Activated CD4-positive, alpha-beta T cell treated with anti-CD3 and anti-CD28 coated beads, Interleukin-2, amount 50 U/mL, for 1 hour (primary cell): ENCODE results near the gene STK10.
"Not testable (repeated sequence)": the region's sequence is repeated elsewhere in the genome, so short reads cannot be mapped to it uniquely, and the experiment has no call there.

Experiments
- DNase-seq: peaks from one replicate; pipeline ENCODE4 v3.0.0-alpha.2; 2020

The STK10 gene

DNA sequence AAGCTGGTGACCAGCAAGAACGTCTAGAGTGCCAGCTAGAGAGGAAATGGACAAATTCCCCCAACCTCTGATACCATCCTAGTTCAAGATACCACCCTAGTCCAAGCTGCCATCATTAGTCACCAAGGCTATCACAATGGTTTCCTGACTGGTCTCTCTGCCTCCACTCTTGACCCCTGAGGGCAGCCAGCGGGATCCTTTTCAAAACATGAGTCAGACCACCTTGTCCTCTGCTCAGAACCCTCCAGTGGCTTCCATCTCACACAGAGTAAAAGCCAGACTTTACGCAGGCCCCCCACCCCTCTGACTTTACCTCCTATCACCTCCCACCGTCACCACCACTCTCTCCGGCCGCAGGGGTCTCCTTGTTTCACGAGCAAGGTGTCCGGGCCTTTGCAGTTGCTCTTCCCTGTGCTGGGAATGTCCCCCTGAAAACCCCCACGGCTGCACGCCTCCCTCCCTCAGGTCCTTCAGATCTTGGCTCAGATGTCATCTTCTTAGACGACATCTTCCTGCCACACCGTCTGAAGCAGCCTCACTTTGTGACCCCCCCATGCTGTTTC, 139.4 kb downstream of the STK10 start:
- DNase-seq, result no peak

DNA sequence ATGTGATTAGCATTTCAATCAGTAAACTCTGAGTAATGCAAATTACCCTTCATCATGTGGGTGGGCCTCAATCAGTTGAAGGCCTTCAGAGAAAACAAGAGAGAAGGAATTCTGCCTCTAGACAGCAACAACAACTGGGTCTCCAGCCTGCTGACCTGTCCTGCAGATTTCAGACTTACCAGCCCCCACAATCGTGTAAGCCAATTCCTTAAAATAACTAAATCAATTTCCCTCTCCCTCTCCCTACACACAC, 139.9 kb downstream of the STK10 start:
- DNase-seq, result no peak

DNA sequence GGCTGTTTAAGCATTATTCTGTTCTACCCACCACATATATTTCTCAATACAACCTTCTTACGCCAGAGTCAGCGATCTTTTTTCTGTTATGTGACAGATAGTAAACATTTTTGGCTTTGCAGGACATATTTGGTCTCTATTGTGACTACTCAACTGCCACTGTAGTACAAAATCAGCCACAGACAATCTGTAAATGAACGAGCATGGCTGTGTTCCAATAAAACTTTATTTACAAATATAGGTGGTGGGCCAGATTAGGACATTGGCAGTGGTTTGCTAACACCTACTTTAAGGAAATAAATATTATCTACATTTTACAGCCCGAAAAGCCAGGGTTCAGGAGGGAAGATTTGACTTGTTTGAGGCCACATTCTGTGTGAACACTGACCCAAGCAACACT, 141.4 kb downstream of the STK10 start:
- DNase-seq, result no peak

DNA sequence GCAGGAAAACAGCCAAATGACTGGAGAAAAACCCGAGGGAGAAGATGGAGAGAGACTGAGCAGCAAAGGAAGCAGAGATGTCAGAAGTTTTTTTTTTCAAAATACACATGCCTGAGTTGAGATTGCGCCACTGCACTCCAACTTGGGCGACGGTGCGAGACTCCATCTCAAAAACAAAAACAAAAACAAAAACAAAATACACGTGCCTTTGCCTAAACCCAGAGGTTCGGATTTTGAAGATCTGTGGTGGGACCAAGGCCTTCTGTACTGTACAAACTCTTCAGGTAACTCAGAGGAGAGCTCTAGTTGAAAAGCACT, 142.8 kb downstream of the STK10 start:
- DNase-seq, result no peak

DNA sequence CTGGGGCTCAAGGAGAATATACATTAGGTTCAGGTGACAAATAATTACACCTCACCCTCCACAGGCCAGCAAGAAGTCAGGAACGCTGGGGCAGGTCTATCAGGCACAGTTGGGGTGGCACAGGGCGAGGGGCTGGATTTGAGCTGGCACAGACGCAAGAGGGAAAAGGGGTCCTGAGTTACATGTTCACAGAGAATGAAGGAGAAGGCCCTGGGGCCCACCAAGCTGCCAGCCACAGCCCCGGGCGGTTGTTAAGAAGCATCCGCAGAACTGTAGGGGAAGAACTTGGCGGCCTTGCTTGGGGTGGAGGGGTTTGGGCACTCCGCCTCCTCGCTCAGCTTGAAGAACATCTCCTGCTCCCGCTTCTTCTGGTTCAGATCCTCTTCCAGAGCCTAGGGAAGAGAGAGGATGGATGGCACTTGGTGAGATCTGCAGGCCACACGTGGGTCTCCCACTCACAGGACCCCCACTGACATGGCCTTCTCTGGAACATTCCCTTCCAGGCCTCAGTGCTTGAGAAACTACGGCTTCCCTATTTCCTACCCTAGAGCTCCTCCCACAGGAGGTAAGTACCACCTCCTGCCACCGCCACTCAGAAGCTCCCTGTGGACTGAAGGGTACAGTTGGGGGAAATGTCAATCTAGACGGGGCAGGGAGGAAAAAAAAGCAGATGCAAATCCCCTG, 143.3 kb downstream of the STK10 start:
- no peak for DNase-seq

DNA sequence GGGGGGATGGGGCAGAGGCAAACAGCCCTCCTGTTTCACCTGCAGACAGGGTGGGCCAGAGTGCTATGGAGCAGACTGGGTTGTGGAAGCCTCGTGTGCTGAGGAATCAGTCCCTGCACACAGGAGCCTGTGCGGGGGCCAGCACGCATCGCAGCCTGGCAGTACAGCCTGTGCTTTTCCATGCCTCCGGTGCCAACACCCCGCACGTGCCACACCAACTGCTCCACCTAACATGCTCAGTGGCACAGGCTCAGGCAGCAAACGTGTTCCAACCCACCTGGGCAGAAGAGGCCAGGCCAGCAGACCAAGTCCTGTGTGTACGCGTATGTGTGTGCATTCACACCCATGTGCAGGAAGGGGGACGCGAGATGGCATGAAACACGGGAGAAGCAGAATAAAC, 144.2 kb downstream of the STK10 start:
- DNase-seq, result no peak

DNA sequence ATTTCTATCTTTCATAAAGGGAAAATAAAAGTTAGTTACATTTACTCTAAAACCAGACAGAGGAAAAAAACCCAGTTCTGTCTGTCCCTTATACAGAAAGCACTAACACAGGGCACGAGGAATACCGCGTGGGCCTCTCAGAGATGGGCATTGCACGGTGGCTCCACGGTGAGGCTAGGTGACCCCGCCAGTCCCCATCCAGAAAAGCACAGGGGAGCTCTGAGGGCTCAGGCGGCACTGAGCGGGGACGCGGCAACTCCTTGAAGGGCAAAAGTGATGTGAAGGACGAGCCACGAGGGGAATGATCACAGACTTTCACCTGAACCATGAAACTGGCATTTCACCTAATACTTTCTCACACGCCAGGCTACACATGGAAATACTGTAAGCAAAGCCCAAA, 145.8 kb downstream of the STK10 start:
- DNase-seq, result no peak

DNA sequence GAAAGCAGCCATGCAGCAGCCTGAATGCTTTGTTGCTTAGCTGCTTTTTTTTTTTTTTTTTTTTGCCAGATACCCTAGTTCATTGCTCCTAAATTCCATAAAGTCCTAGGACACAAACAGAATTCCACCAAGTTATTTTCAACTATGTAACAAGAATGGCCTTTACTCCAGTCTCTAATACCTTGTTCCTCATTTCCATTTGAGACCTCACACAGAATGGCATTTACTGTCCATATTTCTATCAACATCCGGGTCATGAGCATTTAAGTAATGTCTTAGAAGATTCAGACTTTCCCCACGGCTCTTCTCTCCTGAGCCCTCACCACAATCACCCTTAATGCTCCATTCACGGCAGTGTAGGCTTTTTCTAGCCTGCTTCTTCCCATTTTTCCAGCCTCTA, 149.9 kb downstream of the STK10 start:
- DNase-seq, result no peak

DNA sequence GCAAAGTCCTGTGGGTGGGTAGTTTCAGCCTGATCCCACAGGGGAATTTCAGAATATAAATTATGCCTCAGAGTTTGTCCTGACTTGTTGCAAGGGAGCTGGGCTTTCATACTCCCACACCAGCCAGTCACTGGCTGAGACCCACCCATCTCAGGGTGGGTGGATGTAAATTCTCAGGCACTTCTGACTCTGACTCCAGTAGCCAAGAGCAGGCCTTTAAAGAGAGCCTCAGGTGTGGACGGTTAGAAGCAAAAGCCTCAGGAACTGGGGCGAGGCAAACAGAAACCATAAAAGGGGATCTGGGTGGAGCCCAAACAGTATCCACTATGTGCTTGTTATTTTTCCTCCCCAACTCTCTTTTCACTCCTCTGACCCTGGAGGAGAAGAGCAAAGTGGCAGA, 153.0 kb downstream of the STK10 start:
- no peak for DNase-seq

DNA sequence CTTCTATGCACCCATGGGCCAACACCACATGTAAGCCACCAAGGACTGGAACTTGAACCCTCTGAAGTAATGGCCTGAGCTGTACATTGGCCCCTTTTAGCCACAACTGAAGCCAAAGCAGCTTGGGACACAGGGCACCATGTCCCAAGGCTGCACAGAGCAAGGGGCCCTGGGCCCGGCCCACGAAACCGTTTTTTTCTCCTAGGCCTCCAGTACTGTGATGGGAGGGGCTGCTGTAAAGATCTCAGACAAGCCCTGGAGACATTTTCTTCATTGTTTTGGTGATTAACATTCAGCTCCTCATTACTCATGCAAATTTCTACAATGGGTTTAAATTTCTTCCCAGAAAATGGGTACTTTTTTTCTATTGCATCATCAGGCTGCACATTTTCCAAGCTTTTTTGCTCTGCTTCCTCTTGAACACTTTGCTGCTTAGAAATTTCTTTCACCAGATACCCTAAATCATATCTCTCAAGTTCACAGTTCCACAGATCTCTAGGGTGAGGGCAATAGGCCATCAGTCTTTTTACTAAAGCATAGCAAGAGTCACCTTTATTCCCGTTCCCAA, 156.0 kb downstream of the STK10 start:
- no peak for DNase-seq

DNA sequence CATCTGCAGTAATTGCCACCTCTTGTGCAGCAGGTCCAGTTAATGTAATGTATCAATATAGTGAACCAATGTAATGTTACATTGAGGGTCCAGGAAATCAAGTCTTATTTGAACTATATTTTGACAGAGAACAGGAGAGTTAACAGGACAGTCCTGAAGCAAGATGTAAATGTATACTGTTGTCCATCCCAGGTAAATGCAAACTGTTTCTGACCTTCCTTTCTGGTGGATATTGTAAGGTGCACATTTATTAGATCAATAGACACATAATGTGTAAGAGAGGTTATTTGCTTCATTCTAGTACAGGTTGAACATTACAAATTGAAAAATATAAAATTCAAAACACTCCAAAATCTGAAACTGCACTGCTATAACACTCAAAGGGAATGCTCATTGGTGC, 158.1 kb downstream of the STK10 start:
- DNase-seq, result no peak

DNA sequence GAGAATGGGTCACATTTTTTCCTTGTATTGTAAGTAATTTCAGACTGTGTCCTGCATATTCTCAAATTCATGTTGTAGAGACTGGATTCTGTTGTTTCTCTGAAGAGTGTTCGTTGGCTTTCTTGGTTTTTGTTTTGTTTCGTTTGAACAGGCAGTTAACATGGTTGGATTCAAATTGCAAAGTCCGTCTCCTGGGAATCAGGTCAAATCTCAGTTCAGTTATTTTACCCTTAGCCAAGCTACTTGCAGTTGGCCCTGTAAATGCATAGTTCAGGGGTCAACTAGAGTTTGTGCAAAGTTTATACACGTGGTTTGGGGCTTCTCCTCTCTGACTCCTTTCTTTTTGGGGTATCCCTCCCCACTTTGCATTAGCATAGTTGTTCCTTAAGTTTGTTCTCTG, 159.9 kb downstream of the STK10 start:
- no peak for DNase-seq

DNA sequence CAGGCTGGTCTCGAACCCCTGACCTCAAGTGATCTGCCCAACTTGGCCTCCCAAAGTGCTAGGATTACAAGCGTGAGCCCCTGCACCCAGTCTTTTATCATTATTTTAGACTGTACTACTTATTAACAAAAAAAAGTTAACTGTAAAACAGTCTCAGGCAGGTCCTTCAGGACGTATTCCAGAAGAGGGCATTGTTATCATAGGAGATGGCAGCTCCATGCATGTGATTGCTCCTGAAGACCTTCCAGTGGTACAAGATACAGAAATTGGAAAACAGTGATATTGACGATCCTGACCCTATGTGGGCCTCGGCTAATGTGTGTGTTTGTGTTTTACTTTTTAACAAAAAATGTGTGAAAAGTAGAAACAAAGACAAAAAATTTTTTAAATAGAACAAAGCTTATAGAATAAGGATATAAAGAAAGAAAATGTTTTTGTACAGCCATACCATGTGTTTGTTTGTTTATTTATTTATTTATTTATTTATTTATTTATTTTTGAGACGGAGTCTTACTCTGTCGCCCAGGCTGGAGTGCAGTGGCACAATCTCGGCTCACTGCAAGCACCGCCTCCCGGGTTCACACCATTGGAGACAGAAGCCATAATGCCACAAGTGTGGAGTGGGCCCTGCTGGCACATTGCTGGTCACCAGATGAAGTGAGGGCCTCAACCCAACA, 167.8 kb downstream of the STK10 start:
- not testable (repeated sequence) for DNase-seq

DNA sequence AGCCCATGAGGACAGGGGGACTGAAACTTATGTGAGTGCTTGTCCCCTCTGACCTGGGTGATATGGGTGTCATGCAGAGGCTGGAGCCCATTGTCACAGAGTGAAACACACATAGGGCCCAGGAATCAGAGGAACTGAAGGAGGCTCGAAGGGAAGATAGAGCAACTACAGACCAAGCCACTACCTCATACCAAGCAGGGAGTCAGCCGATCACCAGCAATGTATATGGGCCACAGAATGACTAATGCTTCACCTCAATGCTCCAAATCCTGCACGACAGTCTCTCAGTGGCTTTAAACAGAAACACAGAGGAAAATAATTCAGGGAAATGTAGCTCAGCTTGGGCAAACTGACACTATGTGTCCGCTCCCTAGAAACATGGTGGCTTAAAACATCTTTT, 172.7 kb downstream of the STK10 start:
- DNase-seq, result no peak

DNA sequence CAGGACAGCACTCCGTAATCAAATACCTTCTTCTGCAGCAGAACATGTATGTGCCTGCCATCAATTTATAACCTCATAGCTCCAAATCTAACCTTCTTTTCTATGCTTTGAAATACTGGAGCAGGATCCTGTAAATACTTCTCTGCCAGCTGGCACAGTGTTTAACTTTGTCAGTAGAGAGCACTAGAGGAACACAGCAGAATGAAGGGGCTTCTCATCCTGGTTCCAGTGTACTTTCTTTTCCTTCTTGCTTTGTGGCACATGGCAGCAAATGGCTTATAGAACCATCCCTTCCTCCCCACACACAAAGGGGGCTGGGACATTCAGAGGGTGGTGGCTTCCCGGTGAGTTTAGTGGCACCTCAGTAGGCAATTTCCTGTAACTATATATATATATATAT, 177.7 kb downstream of the STK10 start:
- no peak for DNase-seq

DNA sequence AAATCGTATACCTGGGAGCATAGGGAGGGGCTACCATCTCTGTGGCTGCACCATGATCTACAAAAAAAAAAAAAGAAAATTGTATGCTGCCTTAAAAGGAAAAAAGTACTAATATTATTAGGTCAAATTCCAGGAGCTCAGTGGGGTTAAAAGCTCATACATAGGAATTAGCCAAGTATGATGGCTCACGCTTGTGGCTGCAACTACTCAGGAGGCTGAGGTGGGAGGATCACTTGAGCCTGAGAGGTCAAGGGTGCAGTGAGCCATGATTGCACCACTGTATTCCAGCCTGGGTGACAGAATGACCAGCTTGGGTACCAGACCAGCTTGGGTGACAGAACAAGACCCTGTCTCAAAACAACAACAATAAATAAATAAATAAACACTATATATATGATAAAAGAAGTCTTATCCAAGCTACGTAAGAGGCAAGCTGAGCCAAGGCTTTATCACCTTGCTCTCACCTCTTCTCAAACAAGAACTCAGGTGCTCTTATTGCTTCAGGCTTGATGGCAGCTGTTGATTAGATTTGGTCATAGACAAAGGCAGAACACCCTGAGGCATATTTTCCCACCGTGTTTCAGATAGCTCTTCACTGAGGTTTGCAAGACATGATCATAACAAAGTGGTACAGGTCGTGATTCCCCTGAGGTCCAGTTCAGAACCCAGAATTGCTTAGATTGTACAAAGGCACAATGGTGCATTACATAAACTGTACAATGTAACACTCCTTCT, 178.3 kb downstream of the STK10 start:
- DNase-seq, result no peak

DNA sequence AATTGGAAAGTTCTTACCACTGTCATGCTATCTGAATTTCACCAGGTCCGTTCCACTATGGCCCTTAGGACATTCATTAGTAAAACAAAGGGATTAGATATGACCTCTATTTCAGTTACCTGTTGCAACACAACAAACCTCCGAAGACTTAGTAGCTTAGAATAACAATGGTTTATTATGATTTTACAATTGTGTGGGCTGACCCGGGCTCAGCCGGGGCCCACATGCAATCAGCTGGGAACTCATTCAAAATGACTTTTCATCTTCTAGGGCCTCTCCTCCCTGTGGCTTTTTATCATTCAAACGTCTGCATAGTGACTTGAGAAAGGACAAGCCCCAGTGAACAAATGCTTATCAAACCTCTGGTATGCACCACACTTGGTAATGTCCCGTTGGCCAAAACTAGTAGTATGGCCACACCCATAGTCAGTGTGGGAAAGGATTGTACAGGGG, 179.3 kb downstream of the STK10 start:
- DNase-seq, result no peak

DNA sequence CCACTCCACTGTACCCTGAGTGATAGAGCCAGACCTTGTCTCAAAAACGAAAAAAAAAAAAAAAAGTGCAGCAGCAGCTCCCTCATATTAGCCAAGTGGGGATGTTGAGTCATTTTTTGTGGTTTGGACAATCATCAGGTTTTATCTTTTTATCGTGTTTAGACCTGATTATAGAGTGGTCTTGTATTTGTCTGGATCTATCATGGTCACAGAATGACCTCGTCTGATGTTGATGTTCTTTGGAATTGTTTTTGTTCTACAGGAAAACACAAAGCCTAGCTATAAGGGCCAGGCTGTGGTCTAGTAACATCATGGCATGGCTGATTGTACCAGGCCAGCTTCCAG, 179.9 kb downstream of the STK10 start:
- DNase-seq, result no peak

DNA sequence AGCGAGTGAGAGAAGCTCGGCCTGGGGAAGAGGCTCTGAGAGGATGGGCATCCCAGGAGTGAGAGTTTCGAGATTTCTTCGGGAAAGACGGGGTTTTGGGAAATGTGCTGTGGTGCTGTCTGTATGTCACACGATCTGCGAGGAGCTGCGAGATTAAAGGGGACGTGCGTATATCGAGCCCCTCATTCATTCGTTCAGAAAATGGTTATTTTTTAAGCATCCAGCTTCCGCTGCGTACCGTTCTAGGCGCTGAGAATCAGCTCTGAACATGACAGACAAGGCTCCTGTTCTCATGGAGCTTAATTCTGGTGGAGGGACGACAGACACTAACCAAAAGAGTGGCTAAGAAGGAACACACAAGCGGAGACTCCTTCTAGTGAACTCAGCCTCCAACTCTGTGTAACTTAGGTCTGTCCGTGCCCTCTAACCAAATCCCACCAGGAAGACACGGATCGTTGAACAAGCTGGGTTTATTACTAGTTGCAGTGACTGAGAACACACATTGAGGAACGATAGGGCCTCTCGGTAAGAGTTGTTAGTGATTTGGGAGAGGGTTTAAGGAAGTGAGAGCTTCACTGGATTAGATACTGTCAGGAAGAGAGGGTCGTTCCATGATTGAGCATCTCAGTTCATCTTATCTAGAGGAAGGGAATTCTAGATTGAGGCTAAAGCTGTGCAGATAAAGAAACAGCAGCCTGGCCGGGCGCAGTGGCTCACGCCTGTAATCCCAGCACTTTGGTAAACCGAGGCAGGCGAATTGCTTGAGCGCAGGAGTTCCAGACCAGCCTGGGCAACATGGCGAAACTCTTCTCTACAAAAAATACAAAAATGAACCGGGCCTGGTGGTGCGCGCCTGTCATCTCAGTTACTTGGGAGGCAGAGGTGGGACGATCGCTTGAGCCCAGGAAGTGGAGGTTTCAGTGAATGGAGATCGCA, 180.6 kb downstream of the STK10 start:
- DNase-seq, result no peak

DNA sequence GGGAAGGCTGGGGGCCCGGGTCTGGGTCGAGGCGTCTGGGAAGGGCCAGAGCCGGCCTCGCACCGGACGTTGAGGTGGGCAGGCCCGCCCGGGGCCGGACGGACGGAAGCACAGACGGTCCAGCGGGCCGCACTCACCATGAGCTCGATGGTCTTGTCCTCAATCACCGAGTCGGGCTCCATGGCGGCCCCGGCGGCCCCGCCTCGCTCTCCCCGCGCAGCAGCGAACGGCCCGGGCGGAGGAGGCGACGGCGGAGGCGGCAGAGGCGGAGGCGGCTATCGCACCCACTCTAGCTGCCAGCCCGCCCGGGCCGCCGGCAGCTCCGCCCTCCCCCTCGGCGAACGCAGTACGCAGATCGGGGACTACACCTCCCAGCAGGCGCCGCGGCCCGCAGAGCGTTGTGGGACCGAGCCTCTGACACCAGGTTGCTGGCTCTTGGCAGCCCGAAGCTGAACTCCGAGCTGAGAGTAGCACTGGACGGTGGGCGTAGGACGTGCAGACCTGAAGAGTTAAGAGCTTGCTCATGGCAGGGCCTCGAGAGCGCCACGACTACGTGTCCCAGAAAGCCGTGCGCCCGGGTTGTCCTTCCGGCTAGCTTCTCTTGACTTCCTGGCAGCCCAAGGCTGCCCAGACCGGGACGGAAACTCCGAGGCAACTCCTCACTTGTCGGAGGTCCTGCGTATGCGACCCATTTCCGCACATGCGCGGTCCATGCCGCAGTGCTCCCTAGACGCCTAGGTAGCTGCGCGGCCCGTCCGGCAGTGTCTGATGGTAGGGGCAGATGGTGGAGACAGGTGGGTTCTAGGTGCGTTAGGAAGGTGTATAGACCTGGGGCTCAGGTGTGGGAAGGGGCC, 181.5 kb downstream of the STK10 start, which contains the start of gene FBXW11:
TSS of gene FBXW11 (minus strand) at position 318 of the 854 bp plus-strand sequence. CDS start at position 182, 136 bp downstream.
- peak; percentile 93 for DNase-seq

DNA sequence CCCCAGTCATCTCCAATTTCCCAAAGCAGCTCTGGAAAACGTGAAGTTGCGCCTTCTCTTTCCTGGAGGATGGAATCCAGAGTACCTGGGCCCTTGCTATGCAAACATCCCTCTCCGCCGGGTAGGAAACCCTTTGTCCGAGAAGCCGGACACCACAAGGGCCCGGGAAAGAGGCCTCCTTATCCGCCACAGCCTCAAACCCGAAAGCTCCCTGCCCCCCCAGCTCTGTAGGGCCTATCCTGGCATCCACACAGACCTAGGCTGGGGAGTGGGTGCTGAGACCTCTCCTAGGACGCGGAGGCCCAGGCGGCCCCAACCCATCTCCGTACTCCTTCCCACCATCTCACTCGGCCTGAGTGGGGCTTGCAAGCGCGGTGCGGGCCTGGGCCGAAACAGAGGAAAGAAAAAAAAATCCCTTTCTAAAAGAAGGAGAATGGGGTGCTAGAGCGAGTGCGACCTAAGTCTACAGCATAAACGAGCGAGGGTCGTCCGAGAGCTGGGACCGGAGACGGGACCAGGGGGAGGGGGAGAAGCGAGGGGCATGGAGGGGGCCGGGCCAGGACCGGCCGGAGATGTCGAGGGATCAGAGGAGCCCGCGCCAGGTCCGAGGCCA, 182.2 kb downstream of the STK10 start:
- DNase-seq, result peak; percentile 18
